ENCODE data around the gene MYO7A. TPM values are rescaled to one million over a fixed set of nuclear protein-coding genes. Genes with fewer than 3 reads are reported as not detected.

The MYO7A gene
- total RNA-seq, 1 donor from 2014 or later: 0.97 TPM

DNA sequence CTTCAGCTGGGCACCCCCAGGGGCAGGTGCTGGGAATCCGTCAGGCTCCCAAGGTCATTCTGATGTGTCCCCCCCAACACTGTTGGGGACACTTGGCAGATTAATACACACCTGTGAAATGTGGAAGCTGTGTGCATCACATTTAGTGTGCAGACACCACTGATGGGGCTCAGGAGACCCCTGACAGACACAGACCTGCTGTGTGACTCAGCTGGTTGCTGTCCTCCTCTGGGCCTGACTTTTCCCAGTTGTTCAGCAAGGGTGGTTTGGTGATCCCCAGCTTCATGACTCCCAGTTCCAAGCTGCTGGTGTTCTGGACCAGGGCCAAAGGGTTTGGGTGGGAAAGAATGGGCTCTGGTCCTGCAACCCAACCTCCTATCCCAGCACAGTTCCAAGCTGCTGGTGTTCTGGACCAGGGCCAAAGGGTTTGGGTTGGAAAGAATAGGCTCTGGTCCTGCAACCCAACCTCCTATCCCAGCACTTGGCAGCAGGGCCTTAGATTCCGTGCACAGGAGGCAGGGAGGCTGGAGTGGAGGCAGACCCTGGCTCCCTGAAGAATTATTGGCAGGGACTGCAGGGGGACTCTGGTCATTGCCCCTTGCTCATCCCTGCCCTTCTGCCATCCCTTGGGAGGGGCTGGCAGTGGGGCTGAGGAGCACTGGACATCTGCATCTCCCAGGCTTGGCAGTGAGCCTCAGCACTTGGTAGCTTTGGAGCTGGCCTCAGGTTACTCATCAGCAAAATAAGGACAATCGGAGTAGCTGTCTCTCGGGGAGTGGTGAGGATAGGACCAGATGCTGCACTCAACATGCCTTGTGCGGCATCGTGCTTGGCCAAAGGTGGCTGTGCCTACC lies 33.8 kb upstream of the MYO7A start:
- Histone ChIP-seq H2AFZ (replicated peaks) (no peak overlapping the region), H3F3A (ENCODE audit: low read depth) (no peaks in the 10 kb centered on the region), H3K4me2 (no peak overlapping the region), H3K9me3 (ENCODE audit: low read depth) (no peaks in the 10 kb centered on the region), H3K4me3 (no peak overlapping the region), H3K4me1 (peaks cover 11% of the 10 kb centered on the region), H3K27ac (no peak overlapping the region), H3K27me3 (no peaks in the 10 kb centered on the region), H3K9ac (no peak overlapping the region), H3K36me3 (no peaks in the 10 kb centered on the region), H4K20me1 (ENCODE audit: low read depth) (peaks cover 2% of the 10 kb centered on the region), H3K79me2 (ENCODE audit: low read depth) (no peaks in the 10 kb centered on the region)
- Mint-ChIP-seq H3K4me3 (no peak overlapping the region), H3K27me3 (ENCODE audit: insufficient read depth, low read depth) (peaks cover 3% of the 10 kb centered on the region), H3K4me1 (peaks cover 7% of the 10 kb centered on the region), H3K36me3 (no peaks in the 10 kb centered on the region), H3K27ac (no peak overlapping the region), H3K9me3 (no peaks in the 10 kb centered on the region)
- TF ChIP-seq, protein P1, sequence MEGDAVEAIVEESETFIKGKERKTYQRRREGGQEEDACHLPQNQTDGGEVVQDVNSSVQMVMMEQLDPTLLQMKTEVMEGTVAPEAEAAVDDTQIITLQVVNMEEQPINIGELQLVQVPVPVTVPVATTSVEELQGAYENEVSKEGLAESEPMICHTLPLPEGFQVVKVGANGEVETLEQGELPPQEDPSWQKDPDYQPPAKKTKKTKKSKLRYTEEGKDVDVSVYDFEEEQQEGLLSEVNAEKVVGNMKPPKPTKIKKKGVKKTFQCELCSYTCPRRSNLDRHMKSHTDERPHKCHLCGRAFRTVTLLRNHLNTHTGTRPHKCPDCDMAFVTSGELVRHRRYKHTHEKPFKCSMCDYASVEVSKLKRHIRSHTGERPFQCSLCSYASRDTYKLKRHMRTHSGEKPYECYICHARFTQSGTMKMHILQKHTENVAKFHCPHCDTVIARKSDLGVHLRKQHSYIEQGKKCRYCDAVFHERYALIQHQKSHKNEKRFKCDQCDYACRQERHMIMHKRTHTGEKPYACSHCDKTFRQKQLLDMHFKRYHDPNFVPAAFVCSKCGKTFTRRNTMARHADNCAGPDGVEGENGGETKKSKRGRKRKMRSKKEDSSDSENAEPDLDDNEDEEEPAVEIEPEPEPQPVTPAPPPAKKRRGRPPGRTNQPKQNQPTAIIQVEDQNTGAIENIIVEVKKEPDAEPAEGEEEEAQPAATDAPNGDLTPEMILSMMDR (IDR thresholded peaks at IDR 0.05): no peak
- TF ChIP-seq EZH2 (IDR thresholded peaks at IDR 0.05) (no peak), EZH2phosphoT487 (IDR thresholded peaks at IDR 0.05) (no peak)
- DNase-seq (ENCODE audit: low spot score): no peak

DNA sequence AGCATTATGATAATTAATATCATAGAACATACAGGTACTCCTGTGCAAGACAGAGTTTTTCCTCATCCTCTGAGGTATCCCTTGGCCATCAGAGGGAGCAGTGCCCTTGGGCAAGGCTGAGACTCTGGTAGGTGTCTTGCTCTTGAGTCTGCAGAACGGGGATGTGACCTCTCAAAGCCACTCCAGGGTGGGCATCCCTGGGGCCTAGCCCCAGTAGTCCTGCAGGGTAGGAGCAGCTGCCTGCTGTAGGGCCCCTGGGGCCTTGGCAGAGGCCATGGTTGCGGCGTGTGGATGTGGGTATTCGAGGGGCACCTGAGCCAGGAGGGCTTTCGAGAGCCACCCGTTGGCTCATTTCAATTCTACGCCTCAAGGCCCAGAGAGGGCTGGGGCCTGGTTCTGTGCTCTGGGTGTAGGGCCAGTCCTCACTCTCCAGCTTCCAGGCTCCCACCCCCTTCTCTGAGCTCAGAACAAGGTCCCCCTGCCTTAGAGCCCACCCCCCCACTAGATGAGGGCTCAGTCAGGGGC lies 33.1 kb upstream of the MYO7A start:
- H3K4me3 Mint-ChIP-seq: no peak overlapping the region
- no peaks in the 10 kb centered on the region for H3F3A ChIP-seq (ENCODE audit: low read depth)
- H3K9me3 ChIP-seq (ENCODE audit: low read depth): no peaks in the 10 kb centered on the region
- no peaks in the 10 kb centered on the region for H3K36me3 ChIP-seq
- H3K4me1 Mint-ChIP-seq: peaks cover 7% of the 10 kb centered on the region
- peaks cover 11% of the 10 kb centered on the region for H3K4me1 ChIP-seq
- no peak for DNase-seq (ENCODE audit: low spot score)
- H3K79me2 ChIP-seq (ENCODE audit: low read depth): no peaks in the 10 kb centered on the region
- H3K4me3 ChIP-seq: no peak overlapping the region
- no peak overlapping the region for H3K27ac ChIP-seq
- H3K27me3 Mint-ChIP-seq (ENCODE audit: insufficient read depth, low read depth): peaks cover 3% of the 10 kb centered on the region
- H4K20me1 ChIP-seq (ENCODE audit: low read depth): peaks cover 2% of the 10 kb centered on the region
- no peak overlapping the region for H3K27ac Mint-ChIP-seq
- TF ChIP-seq, protein P1 (IDR thresholded peaks at IDR 0.05): no peak
- TF ChIP-seq EZH2phosphoT487 (IDR thresholded peaks at IDR 0.05): no peak
- no peak for TF ChIP-seq EZH2 (IDR thresholded peaks at IDR 0.05)
- no peaks in the 10 kb centered on the region for H3K9me3 Mint-ChIP-seq
- no peak overlapping the region for H2AFZ ChIP-seq (replicated peaks)
- H3K4me2 ChIP-seq: no peak overlapping the region
- no peak overlapping the region for H3K9ac ChIP-seq
- H3K36me3 Mint-ChIP-seq: no peaks in the 10 kb centered on the region
- H3K27me3 ChIP-seq: no peaks in the 10 kb centered on the region

DNA sequence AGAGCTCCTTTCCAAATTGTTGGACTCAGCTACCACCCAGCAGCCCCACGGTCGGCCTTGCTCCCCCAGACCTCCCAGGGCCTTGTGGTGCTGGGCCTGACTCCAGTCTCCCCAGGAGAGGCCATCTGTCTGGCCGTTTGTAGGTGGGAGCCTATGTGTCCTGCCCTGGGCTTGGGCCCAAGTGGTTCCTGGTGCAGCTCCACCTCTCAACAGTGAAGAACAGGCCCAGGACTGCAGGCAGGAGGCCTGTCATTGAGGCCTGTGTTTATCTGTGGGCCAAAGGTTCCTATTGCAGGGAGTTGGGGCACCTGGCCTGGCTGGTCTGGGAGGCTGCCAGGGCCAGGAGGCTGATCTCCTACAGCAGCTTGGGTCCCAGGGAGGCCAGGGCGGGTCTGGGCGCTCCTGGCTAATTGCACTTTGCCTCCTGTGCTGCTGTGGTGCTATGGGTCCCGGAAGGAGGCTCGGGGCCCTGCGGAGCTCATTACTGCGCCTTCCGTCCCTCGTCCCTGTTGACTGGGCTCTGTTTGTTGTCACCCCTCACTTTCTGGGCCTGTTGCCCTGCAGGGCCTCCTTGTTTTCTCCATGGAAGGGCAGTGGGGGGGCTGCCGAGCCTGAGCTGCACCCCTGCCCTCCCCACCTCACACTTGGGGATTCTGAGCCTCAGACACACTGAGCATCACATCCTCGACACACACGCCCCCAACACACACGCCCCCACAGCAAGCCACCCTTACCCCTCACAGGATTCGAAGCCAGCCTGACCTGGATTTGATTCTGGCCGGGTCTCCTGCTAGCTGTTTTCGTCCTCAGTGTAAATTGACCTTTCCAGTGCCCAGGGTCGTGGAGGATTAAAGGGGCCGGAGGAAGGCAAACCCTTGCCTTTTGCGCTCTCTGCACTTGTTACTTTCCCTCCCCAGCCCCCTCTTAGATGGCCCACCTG lies 32.2 kb upstream of the MYO7A start:
- no peak overlapping the region for H3K27ac ChIP-seq
- H3K36me3 Mint-ChIP-seq: no peaks in the 10 kb centered on the region
- H3K4me1 ChIP-seq: peaks cover 11% of the 10 kb centered on the region
- H3K36me3 ChIP-seq: no peaks in the 10 kb centered on the region
- peaks cover 2% of the 10 kb centered on the region for H4K20me1 ChIP-seq (ENCODE audit: low read depth)
- H3F3A ChIP-seq (ENCODE audit: low read depth): no peaks in the 10 kb centered on the region
- peak; percentile 27 for DNase-seq (ENCODE audit: low spot score)
- TF ChIP-seq, protein P1 (IDR thresholded peaks at IDR 0.05): no peak
- TF ChIP-seq EZH2 (IDR thresholded peaks at IDR 0.05) (no peak), EZH2phosphoT487 (IDR thresholded peaks at IDR 0.05) (no peak)
- no peaks in the 10 kb centered on the region for H3K79me2 ChIP-seq (ENCODE audit: low read depth)
- H3K9me3 ChIP-seq (ENCODE audit: low read depth): no peaks in the 10 kb centered on the region
- peak overlapping the region; percentile 24 for H3K4me3 Mint-ChIP-seq
- no peak overlapping the region for H3K4me3 ChIP-seq
- peaks cover 6% of the 10 kb centered on the region for H3K9me3 Mint-ChIP-seq
- H3K4me2 ChIP-seq: no peak overlapping the region
- no peaks in the 10 kb centered on the region for H3K27me3 ChIP-seq
- H3K4me1 Mint-ChIP-seq: peaks cover 7% of the 10 kb centered on the region
- H3K27me3 Mint-ChIP-seq (ENCODE audit: insufficient read depth, low read depth): peaks cover 4% of the 10 kb centered on the region
- no peak overlapping the region for H2AFZ ChIP-seq (replicated peaks)
- H3K27ac Mint-ChIP-seq: peak overlapping the region; percentile 78
- no peak overlapping the region for H3K9ac ChIP-seq
